ENCODE data around the gene C1orf159. TPM values are rescaled to one million over a fixed set of nuclear protein-coding genes. Genes with fewer than 3 reads are reported as not detected.
"Not testable (repeated sequence)": the region's sequence is repeated elsewhere in the genome, so short reads cannot be mapped to it uniquely, and the experiment has no call there.

The C1orf159 gene
- total RNA-seq, 1 donor from 2014 or later: 20.2 TPM

- H3K4me3 ChIP-seq (ENCODE audit: low read depth, low read length): no peak overlapping the region
- TF ChIP-seq CTCF (conservative IDR thresholded peaks at IDR 0.05; ENCODE audit: low read depth, low read length): no peak
- no peak for DNase-seq (ENCODE audit: low read depth)
Measured at GRCh38 chr1:1156140-1157032, 40.5 kb upstream of the C1orf159 start.

- DNase-seq (ENCODE audit: low read depth): no peak
- H3K4me3 ChIP-seq (ENCODE audit: low read depth, low read length): no peak overlapping the region
- TF ChIP-seq CTCF (conservative IDR thresholded peaks at IDR 0.05; ENCODE audit: low read depth, low read length): no peak
Measured at GRCh38 chr1:1155258-1155657, 39.4 kb upstream of the C1orf159 start.

GRCh38 chr1:1153874-1154273 lies 38.0 kb upstream of the C1orf159 start:
- no peak for TF ChIP-seq CTCF (conservative IDR thresholded peaks at IDR 0.05; ENCODE audit: low read depth, low read length)
- H3K4me3 ChIP-seq (ENCODE audit: low read depth, low read length): no peak overlapping the region
- no peak for DNase-seq (ENCODE audit: low read depth)

DNA sequence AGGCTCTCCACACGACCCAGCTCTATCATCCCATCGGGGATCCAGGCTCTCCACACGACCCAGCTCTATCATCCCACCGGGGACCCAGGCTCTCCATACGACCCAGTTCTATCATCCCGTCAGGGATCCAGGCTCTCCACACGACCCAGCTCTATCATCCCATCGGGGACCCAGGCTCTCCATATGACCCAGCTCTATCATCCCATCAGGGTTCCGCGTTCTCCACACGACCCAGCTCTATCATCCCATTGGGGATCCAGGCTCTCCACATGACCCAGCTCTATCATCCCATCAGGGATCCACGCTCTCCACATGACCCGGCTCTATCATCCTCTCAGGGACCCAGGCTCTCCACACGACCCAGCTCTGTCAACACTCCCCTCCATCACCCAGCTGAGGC lies 37.3 kb upstream of the C1orf159 start:
- DNase-seq (ENCODE audit: low read depth); H3K4me3 ChIP-seq (ENCODE audit: low read depth, low read length): not testable (repeated sequence)

DNA sequence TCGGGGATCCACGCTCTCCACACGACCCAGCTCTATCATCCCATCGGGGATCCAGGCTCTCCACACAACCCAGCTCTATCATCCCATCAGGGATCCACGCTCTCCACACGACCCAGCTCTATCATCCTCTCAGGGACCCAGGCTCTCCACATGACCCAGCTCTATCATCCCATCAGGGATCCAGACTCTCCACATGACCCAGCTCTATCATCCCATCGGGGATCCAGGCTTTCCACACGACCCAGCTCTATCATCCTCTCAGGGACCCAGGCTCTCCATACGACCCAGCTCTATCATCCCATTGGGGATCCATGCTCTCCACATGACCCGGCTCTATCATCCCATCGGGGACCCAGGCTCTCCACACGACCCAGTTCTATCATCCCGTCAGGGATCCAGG lies 36.5 kb upstream of the C1orf159 start:
- not testable (repeated sequence) for H3K4me3 ChIP-seq (ENCODE audit: low read depth, low read length); DNase-seq (ENCODE audit: low read depth)

- H3K4me3 ChIP-seq (ENCODE audit: low read depth, low read length): no peak overlapping the region
- no peak for TF ChIP-seq CTCF (conservative IDR thresholded peaks at IDR 0.05; ENCODE audit: low read depth, low read length)
- no peak for DNase-seq (ENCODE audit: low read depth)
Measured at GRCh38 chr1:1151306-1151705, 35.4 kb upstream of the C1orf159 start.

DNA sequence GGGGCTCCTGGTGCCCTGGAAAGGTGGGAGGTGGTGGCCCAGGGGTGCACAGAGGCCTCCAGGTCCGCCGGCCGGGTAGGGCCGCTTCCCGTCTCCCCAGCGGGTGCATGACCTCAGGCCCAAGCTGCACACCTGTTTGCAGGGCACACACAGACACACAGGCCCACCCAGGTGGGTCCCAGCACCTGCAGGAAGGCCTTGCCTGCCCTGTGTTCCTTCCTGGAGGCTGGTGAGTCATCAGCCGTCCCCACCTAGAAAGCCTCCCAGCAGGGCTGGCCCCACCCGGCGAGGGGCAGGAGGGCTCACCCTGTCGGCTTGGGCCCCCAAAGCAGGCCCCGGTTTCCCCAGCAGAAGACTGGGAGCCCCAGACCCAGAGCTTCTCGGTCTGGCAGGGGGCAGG lies 34.2 kb upstream of the C1orf159 start:
- no peak for DNase-seq (ENCODE audit: low read depth)
- TF ChIP-seq CTCF (conservative IDR thresholded peaks at IDR 0.05; ENCODE audit: low read depth, low read length): no peak
- H3K4me3 ChIP-seq (ENCODE audit: low read depth, low read length): no peak overlapping the region

GRCh38 chr1:1149416-1149815 lies 33.5 kb upstream of the C1orf159 start:
- no peak overlapping the region for H3K4me3 ChIP-seq (ENCODE audit: low read depth, low read length)
- no peak for DNase-seq (ENCODE audit: low read depth)
- TF ChIP-seq CTCF (conservative IDR thresholded peaks at IDR 0.05; ENCODE audit: low read depth, low read length): no peak
